Progenitor cell of endocrine pancreas (in vitro differentiated cells): ENCODE measurements around the gene LUZP2. TPM values are rescaled to one million over a fixed set of nuclear protein-coding genes. Genes with fewer than 3 reads are reported as not detected.

Source experiments
- DNase-seq: peaks from one replicate; pipeline ENCODE4 v3.0.0; 2021; ENCODE audit warnings: low spot score; ENCODE audit not compliant: unreplicated experiment
- H3K27ac Mint-ChIP-seq: 2 replicates; pipeline ENCODE4 v1.8.0; 2021; ENCODE audit warnings: mild to moderate bottlenecking, moderate library complexity, mixed read lengths
- H3K27me3 Mint-ChIP-seq: 2 replicates; pipeline ENCODE4 v1.8.0; 2021; ENCODE audit warnings: mixed read lengths
- H3K36me3 Mint-ChIP-seq: 2 replicates; pipeline ENCODE4 v1.8.0; 2022; ENCODE audit warnings: mixed read lengths; ENCODE audit not compliant: insufficient read depth
- H3K4me1 Mint-ChIP-seq: 2 replicates; pipeline ENCODE4 v1.8.0; 2021; ENCODE audit warnings: low read depth, mixed read lengths
- H3K4me3 Mint-ChIP-seq: 2 replicates; pipeline ENCODE4 v1.8.0; 2021; ENCODE audit warnings: low read depth, mild to moderate bottlenecking, moderate library complexity, mixed read lengths
- H3K9me3 Mint-ChIP-seq: 2 replicates; pipeline ENCODE4 v1.8.0; 2021; ENCODE audit warnings: low read depth, mixed read lengths
- CTCF ChIP-seq: fragments of 200-600 bp; sonication (generic); IDR thresholded peaks from one replicate; pipeline ENCODE4 v1.5.0; 2021; ENCODE audit warnings: antibody characterized with exemption, mild to moderate bottlenecking; ENCODE audit not compliant: unreplicated experiment
- total RNA-seq: library from RNA; stranded (reverse); gene quantifications from 2 replicates; pipeline ENCODE4 v1.2.1, GENCODE V29; 2021

The LUZP2 gene
- total RNA-seq, 1 donor from 2014 or later: 1.8 TPM

- Mint-ChIP-seq H3K27ac (no peak overlapping the region), H3K36me3 (no peaks in the 10 kb centered on the region), H3K27me3 (no peaks in the 10 kb centered on the region), H3K9me3 (no peaks in the 10 kb centered on the region), H3K4me1 (peaks cover 3% of the 10 kb centered on the region), H3K4me3 (no peak overlapping the region)
- DNase-seq: no peak
- no peak for TF ChIP-seq CTCF
Observed at GRCh38 chr11:24678703-24679348, 182.0 kb downstream of the LUZP2 start.

- Mint-ChIP-seq H3K36me3 (no peaks in the 10 kb centered on the region), H3K9me3 (no peaks in the 10 kb centered on the region), H3K27me3 (no peaks in the 10 kb centered on the region), H3K27ac (no peak overlapping the region), H3K4me3 (no peak overlapping the region), H3K4me1 (peaks cover 3% of the 10 kb centered on the region)
- DNase-seq: no peak
- TF ChIP-seq CTCF: no peak
Observed at GRCh38 chr11:24679821-24680351, 183.0 kb downstream of the LUZP2 start.

GRCh38 chr11:24683583-24683982, 186.7 kb downstream of the LUZP2 start:
- peaks cover 3% of the 10 kb centered on the region for H3K4me1 Mint-ChIP-seq
- no peak overlapping the region for H3K4me3 Mint-ChIP-seq
- no peaks in the 10 kb centered on the region for H3K36me3 Mint-ChIP-seq
- H3K9me3 Mint-ChIP-seq: no peaks in the 10 kb centered on the region
- DNase-seq: no peak
- no peak overlapping the region for H3K27ac Mint-ChIP-seq
- H3K27me3 Mint-ChIP-seq: no peaks in the 10 kb centered on the region
- no peak for TF ChIP-seq CTCF

GRCh38 chr11:24685821-24686220, 189.0 kb downstream of the LUZP2 start:
- no peaks in the 10 kb centered on the region for H3K27me3 Mint-ChIP-seq

GRCh38 chr11:24687531-24688147, 190.8 kb downstream of the LUZP2 start:
- no peak overlapping the region for H3K27ac Mint-ChIP-seq
- no peak overlapping the region for H3K4me3 Mint-ChIP-seq
- H3K4me1 Mint-ChIP-seq: peaks cover 3% of the 10 kb centered on the region
- no peaks in the 10 kb centered on the region for H3K36me3 Mint-ChIP-seq
- no peaks in the 10 kb centered on the region for H3K27me3 Mint-ChIP-seq
- no peak for TF ChIP-seq CTCF
- no peak for DNase-seq
- no peaks in the 10 kb centered on the region for H3K9me3 Mint-ChIP-seq

More at GRCh38 chr11:24685821-24686220, 189.0 kb downstream of the LUZP2 start:
- Mint-ChIP-seq H3K36me3 (no peaks in the 10 kb centered on the region), H3K4me1 (peaks cover 3% of the 10 kb centered on the region), H3K27ac (no peak overlapping the region), H3K9me3 (no peaks in the 10 kb centered on the region), H3K4me3 (no peak overlapping the region)
- TF ChIP-seq CTCF: no peak
- no peak for DNase-seq
